ENCODE results near the gene AATK.

GRCh38 chr17:81212365-81212764 is 46.3 kb upstream of the AATK start:
- TF ChIP-seq USF2 (IDR thresholded peaks at IDR 0.05; ENCODE audit: low read depth, low read length) (no peak), CTCF (conservative IDR thresholded peaks at IDR 0.05; ENCODE audit: low read depth, low read length) (no peak), FOS (IDR thresholded peaks at IDR 0.05; ENCODE audit: low read depth, low read length) (no peak), CEBPB (IDR thresholded peaks at IDR 0.05; ENCODE audit: low read depth, low read length) (no peak), POLR2A (IDR thresholded peaks at IDR 0.05; ENCODE audit: low read depth, low read length) (no peak), MAZ (IDR thresholded peaks at IDR 0.05; ENCODE audit: borderline replicate concordance, low read depth, low read length) (no peak), RFX5 (IDR thresholded peaks at IDR 0.05; ENCODE audit: low read depth, low read length) (no peak)

Data from IMR-90 (cell line).